ENCODE results near the gene RBKS.

RBKS gene

GRCh38 chr2:27922842-27923241, 32.7 kb upstream of the RBKS start:
- TF ChIP-seq, protein P1, sequence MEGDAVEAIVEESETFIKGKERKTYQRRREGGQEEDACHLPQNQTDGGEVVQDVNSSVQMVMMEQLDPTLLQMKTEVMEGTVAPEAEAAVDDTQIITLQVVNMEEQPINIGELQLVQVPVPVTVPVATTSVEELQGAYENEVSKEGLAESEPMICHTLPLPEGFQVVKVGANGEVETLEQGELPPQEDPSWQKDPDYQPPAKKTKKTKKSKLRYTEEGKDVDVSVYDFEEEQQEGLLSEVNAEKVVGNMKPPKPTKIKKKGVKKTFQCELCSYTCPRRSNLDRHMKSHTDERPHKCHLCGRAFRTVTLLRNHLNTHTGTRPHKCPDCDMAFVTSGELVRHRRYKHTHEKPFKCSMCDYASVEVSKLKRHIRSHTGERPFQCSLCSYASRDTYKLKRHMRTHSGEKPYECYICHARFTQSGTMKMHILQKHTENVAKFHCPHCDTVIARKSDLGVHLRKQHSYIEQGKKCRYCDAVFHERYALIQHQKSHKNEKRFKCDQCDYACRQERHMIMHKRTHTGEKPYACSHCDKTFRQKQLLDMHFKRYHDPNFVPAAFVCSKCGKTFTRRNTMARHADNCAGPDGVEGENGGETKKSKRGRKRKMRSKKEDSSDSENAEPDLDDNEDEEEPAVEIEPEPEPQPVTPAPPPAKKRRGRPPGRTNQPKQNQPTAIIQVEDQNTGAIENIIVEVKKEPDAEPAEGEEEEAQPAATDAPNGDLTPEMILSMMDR (IDR thresholded peaks at IDR 0.05; ENCODE audit: control insufficient read depth, extremely low read depth, insufficient read depth) = no peak
- DNase-seq (ENCODE audit: low read depth) = no peak
- no peak overlapping the region for H3K4me3 ChIP-seq (ENCODE audit: low read depth, low read length)

GRCh38 chr2:27921880-27922547, 31.8 kb upstream of the RBKS start:
- TF ChIP-seq, protein P1 (IDR thresholded peaks at IDR 0.05; ENCODE audit: control insufficient read depth, extremely low read depth, insufficient read depth) = no peak
- no peak for DNase-seq (ENCODE audit: low read depth)
- no peak overlapping the region for H3K4me3 ChIP-seq (ENCODE audit: low read depth, low read length)

DNA sequence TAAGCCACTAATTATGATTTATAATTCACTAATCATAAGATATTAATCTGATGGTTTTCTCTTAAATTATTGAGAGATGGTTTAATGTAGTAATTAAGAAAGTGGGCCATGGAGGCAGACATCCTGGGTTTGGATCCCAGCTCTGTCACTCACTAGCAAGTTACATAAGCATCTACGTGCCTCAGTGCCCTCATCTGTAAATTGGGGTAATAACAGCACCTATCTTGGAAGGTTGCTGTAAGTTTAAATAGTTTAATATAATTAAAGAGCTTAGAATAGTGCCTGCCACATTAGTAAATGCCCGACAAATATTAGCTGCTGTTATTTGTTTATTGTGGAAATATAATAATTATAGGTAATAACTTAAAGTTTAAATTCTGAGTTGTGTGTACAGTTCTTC, 31.2 kb upstream of the RBKS start:
- H3K4me3 ChIP-seq (ENCODE audit: low read depth, low read length) = no peak overlapping the region
- TF ChIP-seq, protein P1 (IDR thresholded peaks at IDR 0.05; ENCODE audit: control insufficient read depth, extremely low read depth, insufficient read depth) = no peak
- no peak for DNase-seq (ENCODE audit: low read depth)

- peak; percentile 87 for DNase-seq (ENCODE audit: low read depth)
- H3K4me3 ChIP-seq (ENCODE audit: low read depth, low read length) = no peak overlapping the region; the same call in 1 of the 2 replicates
- TF ChIP-seq, protein P1 (IDR thresholded peaks at IDR 0.05; ENCODE audit: control insufficient read depth, extremely low read depth, insufficient read depth) = no peak
Observed at GRCh38 chr2:27920148-27920885, 30.1 kb upstream of the RBKS start.

- TF ChIP-seq, protein P1 (IDR thresholded peaks at IDR 0.05; ENCODE audit: control insufficient read depth, extremely low read depth, insufficient read depth) = no peak
- no peak overlapping the region for H3K4me3 ChIP-seq (ENCODE audit: low read depth, low read length)
- peak; percentile 92 for DNase-seq (ENCODE audit: low read depth)
Observed at GRCh38 chr2:27916293-27916995, 26.3 kb upstream of the RBKS start.

DNA sequence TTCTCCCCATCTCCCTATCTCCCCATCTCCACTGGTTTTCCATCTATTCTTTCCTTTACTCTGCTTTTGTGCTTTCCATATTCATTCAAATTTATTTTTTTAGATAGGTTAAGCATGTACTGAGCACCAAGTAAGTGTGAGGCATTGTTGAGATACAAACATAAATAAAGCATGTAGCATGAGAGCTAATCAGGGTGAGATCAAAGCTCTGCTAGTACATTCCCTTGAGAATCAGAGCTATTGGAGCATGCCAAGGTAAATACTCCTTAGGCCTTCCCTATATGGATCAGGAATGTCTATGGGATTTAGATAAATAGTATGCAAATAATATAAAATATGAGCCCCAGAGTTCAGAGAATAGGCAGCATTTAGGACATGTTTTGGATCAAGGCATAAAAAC, 25.7 kb upstream of the RBKS start:
- TF ChIP-seq, protein P1 (IDR thresholded peaks at IDR 0.05; ENCODE audit: control insufficient read depth, extremely low read depth, insufficient read depth) = no peak
- no peak overlapping the region for H3K4me3 ChIP-seq (ENCODE audit: low read depth, low read length)
- peak; percentile 92 for DNase-seq (ENCODE audit: low read depth)
